ENCODE measurements around the gene SYNDIG1.

SYNDIG1 gene

GRCh38 chr20:24488064-24488799, 18.8 kb downstream of the SYNDIG1 start:
- Histone ChIP-seq H3K36me3 (ENCODE audit: insufficient read depth, low read length) (no peaks in the 10 kb centered on the region), H3K4me1 (ENCODE audit: insufficient read depth, low read length) (no peaks in the 10 kb centered on the region), H3K9ac (ENCODE audit: low read length) (no peak overlapping the region), H3K4me3 (ENCODE audit: low read depth in 1 of 2, low read length in 2 of 2) (no peak overlapping the region), H3K27ac (ENCODE audit: low read depth, low read length) (no peak overlapping the region), H3K9me3 (ENCODE audit: low read length) (no peaks in the 10 kb centered on the region), H3K27me3 (ENCODE audit: control insufficient read depth in 1 of 2, insufficient read depth in 2 of 2, low read length in 2 of 2) (peaks cover 0 to 4% of the 10 kb centered on the region in 2 donors)

DNA sequence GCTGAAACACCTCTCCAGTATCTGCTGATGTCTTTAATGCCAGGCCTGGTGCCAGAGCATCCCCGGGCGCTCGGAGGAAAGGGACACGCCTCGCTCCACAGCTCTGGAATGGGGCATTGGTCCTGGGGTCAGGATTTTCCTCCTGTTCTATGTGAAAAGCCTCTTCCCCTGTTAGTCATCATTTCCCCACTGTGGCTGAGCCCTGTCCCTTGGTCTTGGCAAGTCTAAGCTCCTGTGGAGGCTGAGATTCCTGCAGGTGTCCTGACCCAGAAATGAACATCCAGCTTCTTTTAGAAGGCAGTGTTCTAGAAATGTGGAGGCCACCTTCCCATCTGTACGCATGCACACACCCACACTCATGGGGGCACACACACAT, 19.4 kb downstream of the SYNDIG1 start:
- H3K36me3 ChIP-seq (ENCODE audit: insufficient read depth, low read length): no peaks in the 10 kb centered on the region
- H3K27ac ChIP-seq (ENCODE audit: low read depth, low read length): no peak overlapping the region
- H3K9me3 ChIP-seq (ENCODE audit: low read length): no peaks in the 10 kb centered on the region
- no peak overlapping the region for H3K4me3 ChIP-seq (ENCODE audit: low read depth in 1 of 2, low read length in 2 of 2)
- no peaks in the 10 kb centered on the region for H3K4me1 ChIP-seq (ENCODE audit: insufficient read depth, low read length)
- no peak overlapping the region for H3K9ac ChIP-seq (ENCODE audit: low read length)
- peaks cover 0 to 2% of the 10 kb centered on the region in 2 donors for H3K27me3 ChIP-seq (ENCODE audit: control insufficient read depth in 1 of 2, insufficient read depth in 2 of 2, low read length in 2 of 2)

DNA sequence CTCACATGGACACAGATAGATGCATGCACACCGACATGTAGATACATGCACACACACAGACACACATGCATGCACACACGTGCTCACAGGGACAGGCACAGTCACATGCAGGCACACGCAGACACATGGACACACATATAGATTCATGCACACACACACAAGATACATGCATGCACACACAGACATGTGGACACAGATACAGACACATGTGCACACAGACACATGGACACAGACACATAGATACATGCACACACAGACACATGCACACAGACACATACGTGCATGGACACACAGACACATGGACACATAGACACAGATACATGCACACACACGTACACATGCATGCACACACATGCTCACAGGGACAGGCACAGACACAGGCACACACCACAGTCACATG, 19.8 kb downstream of the SYNDIG1 start:
- H3K27me3 ChIP-seq (ENCODE audit: control insufficient read depth in 1 of 2, insufficient read depth in 2 of 2, low read length in 2 of 2): no peaks in the 10 kb centered on the region
- H3K4me3 ChIP-seq (ENCODE audit: low read depth in 1 of 2, low read length in 2 of 2): no peak overlapping the region
- no peaks in the 10 kb centered on the region for H3K4me1 ChIP-seq (ENCODE audit: insufficient read depth, low read length)
- H3K9me3 ChIP-seq (ENCODE audit: low read length): no peaks in the 10 kb centered on the region
- no peak overlapping the region for H3K27ac ChIP-seq (ENCODE audit: low read depth, low read length)
- H3K36me3 ChIP-seq (ENCODE audit: insufficient read depth, low read length): no peaks in the 10 kb centered on the region
- no peak overlapping the region for H3K9ac ChIP-seq (ENCODE audit: low read length)

- Histone ChIP-seq H3K36me3 (ENCODE audit: insufficient read depth, low read length) (no peaks in the 10 kb centered on the region), H3K4me1 (ENCODE audit: insufficient read depth, low read length) (no peaks in the 10 kb centered on the region), H3K27me3 (ENCODE audit: control insufficient read depth in 1 of 2, insufficient read depth in 2 of 2, low read length in 2 of 2) (no peaks in the 10 kb centered on the region), H3K27ac (ENCODE audit: low read depth, low read length) (no peak overlapping the region), H3K9ac (ENCODE audit: low read length) (no peak overlapping the region), H3K9me3 (ENCODE audit: low read length) (no peaks in the 10 kb centered on the region), H3K4me3 (ENCODE audit: low read depth in 1 of 2, low read length in 2 of 2) (no peak overlapping the region)
These were observed 20.3 kb downstream of the SYNDIG1 start for GRCh38 chr20:24489631-24490260.

GRCh38 chr20:24490598-24490997, 21.2 kb downstream of the SYNDIG1 start:
- no peaks in the 10 kb centered on the region for H3K36me3 ChIP-seq (ENCODE audit: insufficient read depth, low read length)
- no peaks in the 10 kb centered on the region for H3K9me3 ChIP-seq (ENCODE audit: low read length)
- H3K4me1 ChIP-seq (ENCODE audit: insufficient read depth, low read length): no peaks in the 10 kb centered on the region
- no peak overlapping the region for H3K27ac ChIP-seq (ENCODE audit: low read depth, low read length)
- H3K9ac ChIP-seq (ENCODE audit: low read length): no peak overlapping the region
- no peaks in the 10 kb centered on the region for H3K27me3 ChIP-seq (ENCODE audit: control insufficient read depth in 1 of 2, insufficient read depth in 2 of 2, low read length in 2 of 2)
- H3K4me3 ChIP-seq (ENCODE audit: low read depth in 1 of 2, low read length in 2 of 2): no peak overlapping the region

DNA sequence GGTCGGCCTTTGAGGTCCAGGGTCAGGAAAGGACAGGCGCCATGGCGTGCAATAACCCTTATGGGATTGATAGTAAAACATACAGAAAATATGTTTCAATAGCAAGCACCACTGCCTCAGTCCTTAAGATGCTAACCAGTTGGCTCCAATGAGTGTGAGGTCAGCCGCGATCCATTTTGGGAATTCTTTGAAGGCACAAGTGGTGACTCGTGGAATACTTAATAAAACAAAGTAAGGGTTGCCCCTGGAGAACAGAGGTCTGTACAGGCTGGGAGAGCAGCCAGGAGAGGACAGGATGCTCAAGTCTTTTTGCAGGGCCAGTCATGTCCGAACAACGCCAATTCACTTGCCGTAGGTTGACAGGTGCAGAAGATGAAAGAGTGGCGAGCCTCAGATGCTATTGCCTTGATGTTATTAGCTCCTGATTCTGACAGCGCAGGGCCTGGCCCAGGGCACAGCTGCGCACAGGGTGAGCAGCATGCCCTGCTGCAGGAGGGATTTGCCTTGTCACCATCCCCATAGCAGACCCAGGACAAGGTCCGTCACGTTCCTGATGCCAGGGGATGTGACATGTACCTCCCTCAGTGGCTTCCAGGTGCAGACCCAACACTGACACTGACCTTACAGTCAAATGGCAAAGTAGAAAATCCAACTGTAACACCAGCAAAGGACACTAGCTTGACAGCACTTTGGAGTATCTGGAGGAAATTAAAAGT, 21.8 kb downstream of the SYNDIG1 start:
- Histone ChIP-seq H3K4me1 (ENCODE audit: insufficient read depth, low read length) (no peaks in the 10 kb centered on the region), H3K9me3 (ENCODE audit: low read length) (no peaks in the 10 kb centered on the region), H3K36me3 (ENCODE audit: insufficient read depth, low read length) (no peaks in the 10 kb centered on the region)

GRCh38 chr20:24492031-24492607, 22.7 kb downstream of the SYNDIG1 start:
- Histone ChIP-seq H3K9ac (ENCODE audit: low read length) (no peak overlapping the region), H3K4me3 (ENCODE audit: low read depth in 1 of 2, low read length in 2 of 2) (no peak overlapping the region), H3K4me1 (ENCODE audit: insufficient read depth, low read length) (no peaks in the 10 kb centered on the region), H3K27ac (ENCODE audit: low read depth, low read length) (no peak overlapping the region), H3K9me3 (ENCODE audit: low read length) (no peaks in the 10 kb centered on the region), H3K27me3 (ENCODE audit: control insufficient read depth in 1 of 2, insufficient read depth in 2 of 2, low read length in 2 of 2) (no peaks in the 10 kb centered on the region), H3K36me3 (ENCODE audit: insufficient read depth, low read length) (no peaks in the 10 kb centered on the region)

More for the DNA sequence above, 21.8 kb downstream of the SYNDIG1 start:
- Histone ChIP-seq H3K9ac (ENCODE audit: low read length) (no peak overlapping the region), H3K27me3 (ENCODE audit: control insufficient read depth in 1 of 2, insufficient read depth in 2 of 2, low read length in 2 of 2) (no peaks in the 10 kb centered on the region), H3K27ac (ENCODE audit: low read depth, low read length) (no peak overlapping the region), H3K4me3 (ENCODE audit: low read depth in 1 of 2, low read length in 2 of 2) (no peak overlapping the region)

DNA sequence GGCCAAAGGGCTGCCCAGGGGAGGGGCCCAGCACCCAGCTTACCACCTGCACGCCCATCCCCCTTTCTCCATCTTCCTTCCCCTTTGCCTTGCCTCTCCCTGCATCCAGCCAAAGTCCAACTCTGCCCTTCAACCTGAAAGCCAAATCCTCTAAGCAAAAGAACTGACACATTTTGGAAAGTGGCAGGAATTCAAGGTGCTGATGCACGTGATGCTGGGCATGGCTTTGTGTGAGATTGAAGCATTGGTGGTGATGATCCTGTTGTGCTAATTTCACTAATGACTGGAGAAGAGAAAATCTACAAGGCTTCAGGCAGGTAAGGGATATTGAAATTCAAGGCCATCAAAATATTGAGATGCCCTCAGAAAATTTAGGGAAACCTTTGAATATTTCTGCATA, 23.3 kb downstream of the SYNDIG1 start:
- Histone ChIP-seq H3K4me3 (ENCODE audit: low read depth in 1 of 2, low read length in 2 of 2) (no peak overlapping the region), H3K9me3 (ENCODE audit: low read length) (no peaks in the 10 kb centered on the region), H3K27me3 (ENCODE audit: control insufficient read depth in 1 of 2, insufficient read depth in 2 of 2, low read length in 2 of 2) (no peaks in the 10 kb centered on the region), H3K9ac (ENCODE audit: low read length) (no peak overlapping the region), H3K36me3 (ENCODE audit: insufficient read depth, low read length) (no peaks in the 10 kb centered on the region), H3K27ac (ENCODE audit: low read depth, low read length) (no peak overlapping the region), H3K4me1 (ENCODE audit: insufficient read depth, low read length) (no peaks in the 10 kb centered on the region)

- H3K9me3 ChIP-seq (ENCODE audit: low read length): no peaks in the 10 kb centered on the region
- H3K4me3 ChIP-seq (ENCODE audit: low read depth in 1 of 2, low read length in 2 of 2): no peak overlapping the region
- no peaks in the 10 kb centered on the region for H3K36me3 ChIP-seq (ENCODE audit: insufficient read depth, low read length)
- H3K9ac ChIP-seq (ENCODE audit: low read length): no peak overlapping the region
- no peak overlapping the region for H3K27ac ChIP-seq (ENCODE audit: low read depth, low read length)
- H3K4me1 ChIP-seq (ENCODE audit: insufficient read depth, low read length): no peaks in the 10 kb centered on the region
- H3K27me3 ChIP-seq (ENCODE audit: control insufficient read depth in 1 of 2, insufficient read depth in 2 of 2, low read length in 2 of 2): no peaks in the 10 kb centered on the region
These were observed 23.8 kb downstream of the SYNDIG1 start for GRCh38 chr20:24493181-24493580.

DNA sequence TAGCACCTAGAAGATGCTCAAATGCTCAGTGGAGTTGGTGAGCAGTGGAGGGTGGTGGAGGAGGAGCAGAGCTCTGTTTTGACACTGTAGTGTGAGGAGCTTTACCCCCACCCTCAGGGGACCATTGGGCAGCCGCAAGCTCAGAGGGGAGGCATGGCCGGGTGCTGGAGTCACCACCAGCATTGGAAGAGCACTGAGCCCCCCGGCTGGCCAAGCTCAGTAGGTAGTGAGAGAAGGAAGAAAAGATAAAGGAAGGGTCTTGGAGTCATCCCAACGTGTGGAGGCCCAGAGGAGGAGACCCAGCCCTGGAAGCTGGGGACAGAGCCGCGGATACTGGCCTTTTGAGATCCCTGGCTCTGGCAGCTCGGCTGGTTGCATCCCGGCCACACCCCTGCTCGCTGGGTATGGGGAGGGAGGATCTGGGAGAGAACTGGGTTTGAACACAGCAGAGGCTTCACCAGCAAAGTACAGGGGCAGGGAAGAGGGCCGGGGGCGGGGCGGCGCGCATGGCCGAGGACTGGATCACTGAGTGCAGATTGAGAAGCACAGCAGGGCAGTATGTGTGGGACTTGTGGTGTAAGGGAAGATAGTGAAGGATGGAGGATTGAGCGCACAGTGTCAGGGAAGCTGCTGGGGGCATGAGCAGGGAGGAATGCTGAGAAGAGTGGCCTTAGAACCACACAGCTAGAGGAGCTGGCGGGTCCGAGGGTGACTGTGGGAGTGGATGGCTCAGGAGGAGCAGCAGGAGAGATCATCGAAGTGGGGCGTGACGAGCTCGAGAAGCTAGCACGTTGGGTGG, 24.4 kb downstream of the SYNDIG1 start:
- H3K27ac ChIP-seq (ENCODE audit: low read depth, low read length): no peak overlapping the region
- no peaks in the 10 kb centered on the region for H3K9me3 ChIP-seq (ENCODE audit: low read length)
- H3K36me3 ChIP-seq (ENCODE audit: insufficient read depth, low read length): no peaks in the 10 kb centered on the region
- no peak overlapping the region for H3K9ac ChIP-seq (ENCODE audit: low read length)
- no peak overlapping the region for H3K4me3 ChIP-seq (ENCODE audit: low read depth in 1 of 2, low read length in 2 of 2)
- H3K27me3 ChIP-seq (ENCODE audit: control insufficient read depth in 1 of 2, insufficient read depth in 2 of 2, low read length in 2 of 2): no peaks in the 10 kb centered on the region
- no peaks in the 10 kb centered on the region for H3K4me1 ChIP-seq (ENCODE audit: insufficient read depth, low read length)

- no peaks in the 10 kb centered on the region for H3K36me3 ChIP-seq (ENCODE audit: insufficient read depth, low read length)
- H3K4me1 ChIP-seq (ENCODE audit: insufficient read depth, low read length): no peaks in the 10 kb centered on the region
- no peak overlapping the region for H3K9ac ChIP-seq (ENCODE audit: low read length)
- no peaks in the 10 kb centered on the region for H3K27me3 ChIP-seq (ENCODE audit: control insufficient read depth in 1 of 2, insufficient read depth in 2 of 2, low read length in 2 of 2)
- H3K27ac ChIP-seq (ENCODE audit: low read depth, low read length): no peak overlapping the region
- H3K4me3 ChIP-seq (ENCODE audit: low read depth in 1 of 2, low read length in 2 of 2): no peak overlapping the region
- H3K9me3 ChIP-seq (ENCODE audit: low read length): no peaks in the 10 kb centered on the region
These were observed 25.1 kb downstream of the SYNDIG1 start for GRCh38 chr20:24494460-24494920.
